Hepatocyte (in vitro differentiated cells): ENCODE results near the gene GALNTL6. TPM values are rescaled to one million over a fixed set of nuclear protein-coding genes. Genes with fewer than 3 reads are reported as not detected.

Experiments used
- DNase-seq: peaks from one replicate; pipeline ENCODE4 v3.0.0-alpha.2; 2016; ENCODE audit warnings: low spot score
- H2AFZ ChIP-seq: fragments of 200-600 bp; sonication (generic); 2 replicates; pipeline ENCODE4 v1.6.0; 2016; ENCODE audit warnings: antibody characterized with exemption, mild to moderate bottlenecking
- H3K27ac ChIP-seq: fragments of 200-600 bp; sonication (generic); 2 replicates; pipeline ENCODE4 v1.5.1; 2016; ENCODE audit warnings: mild to moderate bottlenecking
- H3K27me3 ChIP-seq: fragments of 200-600 bp; sonication (generic); 2 replicates; pipeline ENCODE4 v1.6.1; 2016
- H3K36me3 ChIP-seq: fragments of 200-600 bp; sonication (generic); replicated peaks from 2 replicates; pipeline ENCODE4 v1.5.1; 2016; ENCODE audit warnings: low read depth; ENCODE audit not compliant: insufficient read depth
- H3K4me1 ChIP-seq: fragments of 200-600 bp; sonication (generic); 2 replicates; pipeline ENCODE4 v1.5.1; 2016; ENCODE audit warnings: mild to moderate bottlenecking, moderate library complexity; ENCODE audit not compliant: insufficient read depth
- H3K4me2 ChIP-seq: fragments of 200-600 bp; sonication (generic); 2 replicates; pipeline ENCODE4 v1.6.0; 2016
- H3K4me3 ChIP-seq: fragments of 200-600 bp; sonication (generic); 2 replicates; pipeline ENCODE4 v1.5.1; 2016; ENCODE audit warnings: mild to moderate bottlenecking
- H3K79me2 ChIP-seq: fragments of 200-600 bp; sonication (generic); 2 replicates; pipeline ENCODE4 v1.6.0; 2017; ENCODE audit warnings: mild to moderate bottlenecking
- H3K9me2 ChIP-seq: fragments of 200-600 bp; sonication (generic); replicated peaks from 2 replicates; pipeline ENCODE4 v1.6.0; 2017; ENCODE audit warnings: mild to moderate bottlenecking; ENCODE audit not compliant: insufficient read depth
- H3K9me3 ChIP-seq: fragments of 200-600 bp; sonication (generic); 2 replicates; pipeline ENCODE4 v1.5.1; 2016; ENCODE audit warnings: low read depth, mild to moderate bottlenecking
- H4K20me1 ChIP-seq: fragments of 200-600 bp; sonication (generic); 2 replicates; pipeline ENCODE4 v1.6.0; 2016; ENCODE audit warnings: mild to moderate bottlenecking; ENCODE audit not compliant: insufficient read depth, poor library complexity, severe bottlenecking
- CTCF ChIP-seq: fragments of 200-600 bp; sonication (generic); IDR thresholded peaks from 2 replicates; pipeline ENCODE4 v1.5.1; 2016; ENCODE audit warnings: antibody characterized with exemption, mild to moderate bottlenecking; ENCODE audit not compliant: poor library complexity
- EZH2 ChIP-seq: fragments of 200-600 bp; sonication (generic); IDR thresholded peaks from 2 replicates; pipeline ENCODE4 v1.6.1; 2016; ENCODE audit warnings: antibody characterized with exemption, mild to moderate bottlenecking, borderline replicate concordance
- EZH2phosphoT487 ChIP-seq: fragments of 200-600 bp; sonication (generic); IDR thresholded peaks from one replicate; pipeline ENCODE4 v1.6.1; 2018; ENCODE audit warnings: antibody characterized with exemption, mild to moderate bottlenecking, low read depth, moderate library complexity; ENCODE audit not compliant: unreplicated experiment, severe bottlenecking
- WGBS: methylation state at CpG from one replicate; pipeline ENCODE4 v1.1.6; 2016; ENCODE audit warnings: low lambda C conversion rate; ENCODE audit errors: missing lambda C conversion rate; 5-methylcytosine and 5-hydroxymethylcytosine counted together
- polyA plus RNA-seq: library from polyadenylated mRNA; unstranded; fragments of >200 nt; fragmentation: Nextera tagmentation; extraction: Ambion mirVana; gene quantifications from 2 replicates; pipeline ENCODE4 v1.2.1, GENCODE V29; 2016
- total RNA-seq: library from RNA; depleted of rRNA; stranded (reverse); fragments of >200 nt; gene quantifications from 2 replicates; pipeline ENCODE4 v1.2.3, GENCODE V29; 2014

Gene GALNTL6
- total and polyA plus RNA-seq, 2 experiments from 2014 or later = 0.53 to 0.74 TPM

- Histone ChIP-seq H3K79me2 (no peaks in the 10 kb centered on the region), H3K4me2 (no peak overlapping the region), H3K9me3 (no peaks in the 10 kb centered on the region), H3K27ac (no peak overlapping the region), H3K36me3 (no peaks in the 10 kb centered on the region), H3K4me1 (no peaks in the 10 kb centered on the region), H4K20me1 (no peaks in the 10 kb centered on the region), H3K9me2 (no peaks in the 10 kb centered on the region), H3K27me3 (no peaks in the 10 kb centered on the region), H3K4me3 (no peak overlapping the region), H2AFZ (no peak overlapping the region)
- no peak for DNase-seq
- 100% methylated on average over 1 of the region's 1 CpG for WGBS
- no peak for TF ChIP-seq EZH2
- no peak for TF ChIP-seq EZH2phosphoT487
- TF ChIP-seq CTCF = no peak
Observed at GRCh38 chr4:172055046-172055445, 241.8 kb downstream of the GALNTL6 start.

DNA sequence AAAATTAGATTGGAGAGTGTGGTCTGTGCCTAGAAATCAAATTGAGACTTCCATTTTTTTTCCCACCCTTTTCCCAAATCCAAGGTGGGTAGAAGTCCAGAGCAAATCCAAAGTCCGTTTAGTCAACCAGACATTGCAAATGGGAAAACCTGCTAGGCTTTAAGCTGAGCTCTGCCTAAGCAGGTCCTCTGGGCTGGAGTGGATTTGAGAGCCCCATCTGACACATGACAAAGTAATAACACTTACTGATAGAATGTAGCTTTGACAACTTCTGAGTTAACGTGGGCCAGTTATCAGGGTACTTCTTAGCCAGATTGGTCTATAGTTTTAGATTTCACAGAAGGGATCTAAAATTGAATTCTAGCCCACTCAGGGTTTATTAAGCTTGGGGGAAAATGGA, 242.3 kb downstream of the GALNTL6 start:
- TF ChIP-seq CTCF (no peak), EZH2 (no peak), EZH2phosphoT487 (no peak)
- H2AFZ ChIP-seq = no peak overlapping the region
- H3K9me2 ChIP-seq = no peaks in the 10 kb centered on the region
- H3K4me1 ChIP-seq = no peaks in the 10 kb centered on the region
- H3K4me3 ChIP-seq = no peak overlapping the region
- no peaks in the 10 kb centered on the region for H3K79me2 ChIP-seq
- H3K4me2 ChIP-seq = no peak overlapping the region
- 86% methylated on average over 2 of the region's 2 CpGs for WGBS
- no peaks in the 10 kb centered on the region for H4K20me1 ChIP-seq
- DNase-seq = no peak
- no peaks in the 10 kb centered on the region for H3K27me3 ChIP-seq
- H3K36me3 ChIP-seq = no peaks in the 10 kb centered on the region
- H3K27ac ChIP-seq = no peak overlapping the region
- H3K9me3 ChIP-seq = no peaks in the 10 kb centered on the region

DNA sequence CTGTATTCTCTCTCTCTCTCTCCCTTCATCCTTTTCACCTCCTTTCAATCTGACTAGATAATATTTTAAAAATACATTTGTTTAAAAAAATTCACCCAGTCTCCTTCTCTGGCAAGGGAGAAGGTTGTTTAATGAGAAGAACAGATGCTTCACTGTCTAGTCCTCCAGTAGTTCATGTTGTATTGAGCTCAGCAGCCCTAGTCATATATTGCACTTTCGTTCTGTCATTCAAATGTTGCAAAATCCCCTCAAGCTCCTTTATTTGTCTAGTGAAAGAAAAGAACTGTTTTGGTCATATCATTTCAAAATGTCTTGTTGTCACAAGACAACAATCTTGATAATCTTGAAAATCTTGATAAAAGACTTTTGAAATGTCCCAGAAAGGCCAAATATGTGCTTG, 248.0 kb downstream of the GALNTL6 start:
- H3K27me3 ChIP-seq = no peaks in the 10 kb centered on the region
- no peaks in the 10 kb centered on the region for H3K4me1 ChIP-seq
- no peaks in the 10 kb centered on the region for H3K9me3 ChIP-seq
- H3K27ac ChIP-seq = no peak overlapping the region
- no peak overlapping the region for H2AFZ ChIP-seq
- no peaks in the 10 kb centered on the region for H3K79me2 ChIP-seq
- no peak for TF ChIP-seq EZH2phosphoT487
- no peak for TF ChIP-seq CTCF
- no peak for TF ChIP-seq EZH2
- no peaks in the 10 kb centered on the region for H3K36me3 ChIP-seq
- no peak overlapping the region for H3K4me3 ChIP-seq
- no peaks in the 10 kb centered on the region for H3K9me2 ChIP-seq
- no peak overlapping the region for H3K4me2 ChIP-seq
- no peak for DNase-seq
- H4K20me1 ChIP-seq = no peaks in the 10 kb centered on the region
- WGBS = 75% methylated on average over 1 of the region's 1 CpG

DNA sequence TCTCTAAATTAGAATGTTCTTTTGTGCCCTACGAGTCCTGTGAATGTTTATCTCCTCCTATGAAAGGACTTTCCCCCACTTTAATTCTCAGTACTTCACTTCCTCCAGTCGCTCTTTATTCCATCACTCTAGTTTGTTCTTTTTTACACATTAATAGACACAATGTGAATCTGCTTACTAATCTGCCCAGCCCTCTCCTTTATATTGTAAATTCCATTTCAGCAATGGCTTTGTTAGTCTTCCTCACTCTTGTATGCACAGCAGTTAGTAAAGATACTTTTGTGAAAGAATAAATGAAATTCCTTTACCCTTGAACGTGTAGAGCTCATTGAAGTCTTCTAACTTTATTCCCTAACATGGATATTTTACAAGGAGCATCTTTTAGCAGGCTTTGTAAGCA, 255.3 kb downstream of the GALNTL6 start:
- Histone ChIP-seq H3K9me3 (no peaks in the 10 kb centered on the region), H3K9me2 (no peaks in the 10 kb centered on the region), H2AFZ (no peak overlapping the region), H3K27me3 (no peaks in the 10 kb centered on the region), H3K4me2 (no peak overlapping the region), H4K20me1 (no peaks in the 10 kb centered on the region), H3K79me2 (no peaks in the 10 kb centered on the region), H3K4me3 (no peak overlapping the region), H3K27ac (no peak overlapping the region), H3K36me3 (no peaks in the 10 kb centered on the region), H3K4me1 (no peaks in the 10 kb centered on the region)
- DNase-seq = no peak
- WGBS = 47% methylated on average over 3 of the region's 3 CpGs
- TF ChIP-seq CTCF (no peak), EZH2 (no peak), EZH2phosphoT487 (no peak)
